HepG2 (cell line): Measurements from ENCODE around the gene CRKL. TPM values are rescaled to one million over a fixed set of nuclear protein-coding genes. Genes with fewer than 3 reads are reported as not detected.

Experiments used
- CCDC6 ChIP-seq: sonication (generic); formaldehyde crosslinking; IDR thresholded peaks from 2 replicates; pipeline ENCODE4 v1.8.1; 2022; ENCODE audit warnings: mild to moderate bottlenecking, missing genetic modification reagents, moderate library complexity
- DR1 ChIP-seq: sonication (generic); formaldehyde crosslinking; IDR thresholded peaks from 2 replicates; pipeline ENCODE4 v1.8.0; 2021; ENCODE audit warnings: mild to moderate bottlenecking, missing genetic modification reagents, inconsistent platforms
- DRAP1 ChIP-seq: IDR thresholded peaks from 2 replicates; pipeline ENCODE4 v1.6.1; 2016; ENCODE audit warnings: missing genetic modification reagents, missing compliant biosample characterization
- HDAC2 ChIP-seq: sonication (generic); formaldehyde crosslinking; IDR thresholded peaks from 2 replicates; pipeline ENCODE4 v1.4.0; 2020; ENCODE audit warnings: missing genetic modification reagents
- HMGXB3 ChIP-seq: sonication (generic); formaldehyde crosslinking; IDR thresholded peaks from 2 replicates; pipeline ENCODE4 v1.4.0; 2020; ENCODE audit warnings: missing genetic modification reagents, borderline replicate concordance
- PRDM15 ChIP-seq: sonication (generic); formaldehyde crosslinking; IDR thresholded peaks from 2 replicates; pipeline ENCODE4 v1.4.0; 2020; ENCODE audit warnings: missing genetic modification reagents
- TFDP1 ChIP-seq: IDR thresholded peaks from 2 replicates; pipeline ENCODE4 v1.6.1; 2016; ENCODE audit warnings: missing compliant biosample characterization, missing genetic modification reagents, borderline replicate concordance
- ZNF34 ChIP-seq: sonication (generic); formaldehyde crosslinking; IDR thresholded peaks from 2 replicates; pipeline ENCODE4 v1.4.0; 2020; ENCODE audit warnings: mild to moderate bottlenecking, missing genetic modification reagents, borderline replicate concordance
- polyA plus RNA-seq, 8 experiments: library from polyadenylated mRNA; depleted of rRNA in 3 of 8; stranded (reverse) in 7 of 8; unstranded in 1 of 8; fragments of >200 nt; fragmentation: Illumina TruSeq in 4 of 8; extraction: Trizol in 4 of 8; gene quantifications; 2 replicates each; pipeline versions ENCODE4 v1.2.1 to v1.2.3, GENCODE V29; 2011 to 2016; ENCODE audit warnings: low read depth in 4 of 8, missing spikeins in 1 of 8, mixed read lengths in 1 of 8; ENCODE audit not compliant: insufficient read depth in 1 of 8
- total RNA-seq, 5 experiments: library from RNA; depleted of rRNA; stranded (reverse); fragments of >200 nt; fragmentation: Illumina TruSeq; extraction: Trizol; gene quantifications; 2 replicates each; pipeline ENCODE4 v1.2.3, GENCODE V29; 2016; ENCODE audit warnings: low read depth in 1 of 5

Gene CRKL
- total and polyA plus RNA-seq, 2 of the 13 experiments (the other 11 are each of a cell fraction or from before 2014, with no cell fraction given) = 37.4 to 60.6 TPM

GRCh38 chr22:20957683-20958431, 40.6 kb downstream of the CRKL start (continued):
- TF ChIP-seq HMGXB3 (no peak), PRDM15 (CRISPR knock-in tag) (no peak), DRAP1 (CRISPR knock-in tag) (peak; percentile 37; the same call in 1 of the 2 replicates), CCDC6 (peak; percentile 61; the same call in 1 of the 2 replicates), DR1 (CRISPR knock-in tag) (no peak), ZNF34 (CRISPR knock-in tag) (0 out of 2 replicates have a peak, but pooled peaks have one; percentile 13), HDAC2 (CRISPR knock-in tag) (peak; percentile 29), TFDP1 (CRISPR knock-in tag) (no peak; the same call in 1 of the 2 replicates)
